Measurements from ENCODE around the gene U2AF1L4.

GRCh38 chr19:35717665-35718344 lies 27.4 kb downstream of the U2AF1L4 start, which contains the start of gene KMT2B:
- no peak for TF ChIP-seq CTCF (IDR thresholded peaks at IDR 0.05)
- TF ChIP-seq EZH2 (IDR thresholded peaks at IDR 0.05; ENCODE audit: borderline replicate concordance, insufficient read depth, low read depth, low read length, poor library complexity, severe bottlenecking) = no peak
